ENCODE measurements around the gene RAB1B.
"Not testable (repeated sequence)": the region's sequence is repeated elsewhere in the genome, so short reads cannot be mapped to it uniquely, and the experiment has no call there.

Gene RAB1B

GRCh38 chr11:66309475-66309874, 41.0 kb downstream of the RAB1B start:
- no peak for DNase-seq (ENCODE audit: low spot score)

GRCh38 chr11:66310324-66310723, 41.9 kb downstream of the RAB1B start:
- no peak for DNase-seq (ENCODE audit: low spot score)

GRCh38 chr11:66310803-66311440, 42.5 kb downstream of the RAB1B start:
- DNase-seq (ENCODE audit: low spot score) = not testable (repeated sequence)

- no peak for DNase-seq (ENCODE audit: low spot score)
Observed at GRCh38 chr11:66311470-66311964, 43.1 kb downstream of the RAB1B start.

GRCh38 chr11:66311965-66312548, 43.6 kb downstream of the RAB1B start:
- DNase-seq (ENCODE audit: low spot score) = peak; percentile 99

GRCh38 chr11:66312549-66313320, 44.3 kb downstream of the RAB1B start:
- DNase-seq (ENCODE audit: low spot score) = peak; percentile 97

- no peak for DNase-seq (ENCODE audit: low spot score)
Observed at GRCh38 chr11:66313321-66314185, 45.1 kb downstream of the RAB1B start.

GRCh38 chr11:66314186-66314501, 45.7 kb downstream of the RAB1B start:
- no peak for DNase-seq (ENCODE audit: low spot score)

- no peak for DNase-seq (ENCODE audit: low spot score)
Observed at GRCh38 chr11:66314561-66315497, 46.4 kb downstream of the RAB1B start.

- DNase-seq (ENCODE audit: low spot score) = no peak
Observed at GRCh38 chr11:66315498-66315885, 47.1 kb downstream of the RAB1B start.

GRCh38 chr11:66315921-66316811, 47.7 kb downstream of the RAB1B start:
- no peak for DNase-seq (ENCODE audit: low spot score)

GRCh38 chr11:66316849-66317251, 48.4 kb downstream of the RAB1B start, which contains the start of gene CD248:
Gene CD248 (minus strand): TSS chr11:66317044. CDS start chr11:66317027, 17 bp downstream.
- DNase-seq (ENCODE audit: low spot score) = no peak

- no peak for DNase-seq (ENCODE audit: low spot score)
Observed at GRCh38 chr11:66317322-66317722, 48.9 kb downstream of the RAB1B start.

GRCh38 chr11:66317723-66318599, 49.5 kb downstream of the RAB1B start:
- peak; percentile 33 for DNase-seq (ENCODE audit: low spot score)

- DNase-seq (ENCODE audit: low spot score) = no peak
Observed at GRCh38 chr11:66318600-66318970, 50.1 kb downstream of the RAB1B start.

GRCh38 chr11:66320289-66320688, 51.9 kb downstream of the RAB1B start:
- DNase-seq (ENCODE audit: low spot score) = not testable (repeated sequence)

- not testable (repeated sequence) for DNase-seq (ENCODE audit: low spot score)
Observed at GRCh38 chr11:66320748-66321147, 52.3 kb downstream of the RAB1B start.

- no peak for DNase-seq (ENCODE audit: low spot score)
Observed at GRCh38 chr11:66321606-66322005, 53.2 kb downstream of the RAB1B start.

Measured in CD4-positive, alpha-beta T cell treated with Interleukin-15 for 4 hours (primary cell).